Body of pancreas (tissue), 4 donors: ENCODE data around the gene STK39. TPM values are rescaled to one million over a fixed set of nuclear protein-coding genes. Genes with fewer than 3 reads are reported as not detected.

ENCODE experiments used
- ATAC-seq: fragments of 150-250 bp; one replicate; pipeline ENCODE4 v1.9.1; 2016
- DNase-seq, 4 donors: peaks; one replicate each; pipeline ENCODE4 v3.0.0-alpha.2; 2019
- H3K27ac ChIP-seq, 4 donors: fragments of 200-600 bp; sonication (generic); 1 replicate in 3 of 4; 2 replicates in 1 of 4; pipeline versions ENCODE4 v1.5.1 to v1.6.1; 2016 to 2019; ENCODE audit warnings: mild to moderate bottlenecking in 1 of 4, mixed read lengths in 1 of 4, moderate library complexity in 1 of 4
- H3K27me3 ChIP-seq, 2 donors: fragments of 200-600 bp; sonication (generic); one replicate each; pipeline ENCODE4 v1.6.0; 2016; ENCODE audit warnings: mild to moderate bottlenecking in 1 of 2
- H3K36me3 ChIP-seq, 2 donors: fragments of 200-600 bp; sonication (generic); replicated peaks in 1 of 2; 2 replicates each; pipeline ENCODE4 v1.5.1; 2016; ENCODE audit warnings: low read depth in 2 of 2; ENCODE audit not compliant: insufficient read depth in 1 of 2
- H3K4me1 ChIP-seq: fragments of 200-600 bp; sonication (generic); one replicate; pipeline ENCODE4 v1.6.0; 2016
- H3K4me3 ChIP-seq, 2 donors: fragments of 200-600 bp; sonication (generic); 1 replicate in 1 of 2; 2 replicates in 1 of 2; pipeline ENCODE4 v1.5.1; 2016 to 2019
- H3K9me3 ChIP-seq, 3 donors: fragments of 200-600 bp; sonication (generic); 1 replicate in 2 of 3; 2 replicates in 1 of 3; pipeline ENCODE4 v1.5.1; 2016
- POLR2A ChIP-seq, 3 donors: fragments of 450-650 bp; IDR thresholded peaks; one replicate each; pipeline ENCODE4 v1.6.1; 2016; ENCODE audit warnings: antibody characterized with exemption in 3 of 3, mild to moderate bottlenecking in 2 of 3
- WGBS, 2 donors: methylation state at CpG; one replicate each; pipeline ENCODE4 v1.1.5; 2017; 5-methylcytosine and 5-hydroxymethylcytosine counted together
- intact Hi-C: fragments of 100-400 bp; cut with DNase I; formaldehyde crosslinking; loops from one replicate; pipeline ENCODE4 v1.15.1; 2023
- total RNA-seq, 2 donors: library from RNA; depleted of rRNA; stranded (reverse); fragments of >200 nt; gene quantifications; one replicate each; pipeline ENCODE4 v1.1.0, GENCODE V29; 2016
- TF ChIP-seq, protein P1 (sequence below), 7 experiments: fragments of 450-650 bp in 4 of 7; fragments of 200-600 bp in 3 of 7; sonication (generic) in 3 of 7; IDR thresholded peaks; one replicate each; pipeline ENCODE4 v1.5.1; 2016 to 2019; ENCODE audit warnings: antibody characterized with exemption in 7 of 7

The STK39 gene
- total RNA-seq, 2 donors from 2014 or later: 12.9 to 15.8 TPM

DNA sequence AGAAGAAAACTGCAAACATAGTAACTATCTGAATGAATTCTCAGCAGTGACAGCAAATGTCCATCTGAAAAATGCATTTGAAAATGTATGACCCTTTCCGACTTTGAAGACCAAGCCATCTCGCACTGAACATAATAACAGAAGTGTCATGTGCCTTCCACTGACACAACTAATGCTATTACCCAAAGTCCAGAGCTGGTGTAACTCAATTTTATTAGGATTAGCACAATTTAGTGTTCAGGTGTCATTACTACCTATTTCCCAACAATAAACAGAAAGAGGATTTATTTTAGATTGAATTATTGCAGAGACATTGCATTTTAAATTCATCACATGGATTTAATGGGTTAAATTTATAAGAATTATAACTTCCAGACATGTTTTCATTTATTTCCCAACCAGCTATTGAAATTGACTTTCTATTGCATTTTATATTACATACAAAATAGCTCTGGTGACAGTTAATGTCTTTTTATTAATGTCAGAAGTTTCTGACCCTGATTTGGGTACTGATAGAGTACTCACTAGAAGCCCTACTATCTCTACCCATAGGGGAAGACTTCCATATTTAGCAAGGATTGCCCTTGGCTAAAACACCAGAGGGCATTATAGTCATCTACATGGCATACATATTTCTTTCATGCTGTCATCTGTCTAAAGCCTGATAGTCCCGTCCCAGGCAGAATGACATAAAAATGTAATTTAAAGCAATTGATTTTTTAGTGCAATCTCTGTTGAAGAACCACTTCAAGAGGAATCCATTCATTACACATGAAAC lies 7.0 kb upstream of the STK39 start:
- DNase-seq: no peak
- H3K36me3 ChIP-seq: no peaks in the 10 kb centered on the region
- no peak overlapping the region for H3K27ac ChIP-seq
- no peaks in the 10 kb centered on the region for H3K27me3 ChIP-seq
- ATAC-seq: no peak
- no peak overlapping the region for H3K4me3 ChIP-seq
- TF ChIP-seq, protein P1, sequence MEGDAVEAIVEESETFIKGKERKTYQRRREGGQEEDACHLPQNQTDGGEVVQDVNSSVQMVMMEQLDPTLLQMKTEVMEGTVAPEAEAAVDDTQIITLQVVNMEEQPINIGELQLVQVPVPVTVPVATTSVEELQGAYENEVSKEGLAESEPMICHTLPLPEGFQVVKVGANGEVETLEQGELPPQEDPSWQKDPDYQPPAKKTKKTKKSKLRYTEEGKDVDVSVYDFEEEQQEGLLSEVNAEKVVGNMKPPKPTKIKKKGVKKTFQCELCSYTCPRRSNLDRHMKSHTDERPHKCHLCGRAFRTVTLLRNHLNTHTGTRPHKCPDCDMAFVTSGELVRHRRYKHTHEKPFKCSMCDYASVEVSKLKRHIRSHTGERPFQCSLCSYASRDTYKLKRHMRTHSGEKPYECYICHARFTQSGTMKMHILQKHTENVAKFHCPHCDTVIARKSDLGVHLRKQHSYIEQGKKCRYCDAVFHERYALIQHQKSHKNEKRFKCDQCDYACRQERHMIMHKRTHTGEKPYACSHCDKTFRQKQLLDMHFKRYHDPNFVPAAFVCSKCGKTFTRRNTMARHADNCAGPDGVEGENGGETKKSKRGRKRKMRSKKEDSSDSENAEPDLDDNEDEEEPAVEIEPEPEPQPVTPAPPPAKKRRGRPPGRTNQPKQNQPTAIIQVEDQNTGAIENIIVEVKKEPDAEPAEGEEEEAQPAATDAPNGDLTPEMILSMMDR (IDR thresholded peaks at IDR 0.05): no peak
- TF ChIP-seq POLR2A (IDR thresholded peaks at IDR 0.05): no peak
- peaks cover 27% of the 10 kb centered on the region for H3K4me1 ChIP-seq
- 69 to 70% methylated on average over 3 of the region's 3 CpGs for WGBS, 2 donors
- no peaks in the 10 kb centered on the region for H3K9me3 ChIP-seq
- intact Hi-C loops: no loop called here

DNA sequence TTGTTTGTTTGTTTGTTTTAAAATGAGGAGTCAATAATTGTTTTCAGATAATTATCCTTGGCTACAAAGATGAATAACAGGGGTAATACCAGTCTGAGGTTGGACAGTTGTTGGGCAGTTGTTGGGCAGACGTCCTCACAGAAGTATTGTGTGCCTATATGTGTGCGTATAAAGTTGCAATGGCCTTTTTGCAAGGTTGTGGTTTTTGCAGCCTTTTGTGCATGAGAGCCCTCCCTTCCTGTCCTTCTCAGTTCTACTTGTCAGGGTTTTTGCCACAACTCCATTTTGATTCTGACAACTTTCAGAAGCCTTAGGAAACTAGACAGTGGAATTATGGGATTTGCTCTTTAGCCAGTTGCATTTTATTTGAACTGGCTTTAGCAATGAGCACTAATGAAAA lies 6.0 kb upstream of the STK39 start:
- TF ChIP-seq, protein P1 (IDR thresholded peaks at IDR 0.05): no peak
- no peak for TF ChIP-seq POLR2A (IDR thresholded peaks at IDR 0.05)
- 89 to 92% methylated on average over 2 of the region's 2 CpGs for WGBS, 2 donors
- no peak for DNase-seq
- intact Hi-C loops: no loop called here
- no peak overlapping the region for H3K4me3 ChIP-seq
- H3K36me3 ChIP-seq: no peaks in the 10 kb centered on the region
- no peaks in the 10 kb centered on the region for H3K27me3 ChIP-seq
- H3K27ac ChIP-seq: no peak overlapping the region
- no peak for ATAC-seq
- no peaks in the 10 kb centered on the region for H3K9me3 ChIP-seq
- H3K4me1 ChIP-seq: peaks cover 29% of the 10 kb centered on the region

DNA sequence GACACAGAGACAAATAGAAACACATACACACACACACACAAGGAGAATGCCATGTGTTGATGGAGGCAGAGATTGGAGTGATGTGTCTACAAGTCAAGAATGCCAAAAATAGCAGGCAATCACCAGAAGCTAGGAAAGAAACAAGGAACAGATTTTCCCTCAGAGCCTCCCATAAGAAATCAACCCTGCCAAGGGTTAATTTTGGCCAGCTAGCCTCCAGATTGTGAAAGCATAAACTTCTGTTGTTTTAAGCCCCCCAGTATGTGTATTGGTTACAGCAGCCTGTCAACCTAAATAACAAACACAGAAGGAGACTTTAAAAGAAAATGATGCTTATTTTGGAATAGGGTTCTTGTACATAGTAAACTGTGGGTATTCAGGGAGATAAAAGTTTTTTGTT lies 5.6 kb upstream of the STK39 start:
- Histone ChIP-seq H3K4me3 (no peak overlapping the region), H3K9me3 (no peaks in the 10 kb centered on the region), H3K4me1 (peaks cover 33% of the 10 kb centered on the region), H3K36me3 (no peaks in the 10 kb centered on the region), H3K27ac (no peak overlapping the region), H3K27me3 (no peaks in the 10 kb centered on the region)
- intact Hi-C loops: no loop called here
- no peak for TF ChIP-seq POLR2A (IDR thresholded peaks at IDR 0.05)
- TF ChIP-seq, protein P1 (IDR thresholded peaks at IDR 0.05): no peak
- no peak for DNase-seq
- no peak for ATAC-seq

DNA sequence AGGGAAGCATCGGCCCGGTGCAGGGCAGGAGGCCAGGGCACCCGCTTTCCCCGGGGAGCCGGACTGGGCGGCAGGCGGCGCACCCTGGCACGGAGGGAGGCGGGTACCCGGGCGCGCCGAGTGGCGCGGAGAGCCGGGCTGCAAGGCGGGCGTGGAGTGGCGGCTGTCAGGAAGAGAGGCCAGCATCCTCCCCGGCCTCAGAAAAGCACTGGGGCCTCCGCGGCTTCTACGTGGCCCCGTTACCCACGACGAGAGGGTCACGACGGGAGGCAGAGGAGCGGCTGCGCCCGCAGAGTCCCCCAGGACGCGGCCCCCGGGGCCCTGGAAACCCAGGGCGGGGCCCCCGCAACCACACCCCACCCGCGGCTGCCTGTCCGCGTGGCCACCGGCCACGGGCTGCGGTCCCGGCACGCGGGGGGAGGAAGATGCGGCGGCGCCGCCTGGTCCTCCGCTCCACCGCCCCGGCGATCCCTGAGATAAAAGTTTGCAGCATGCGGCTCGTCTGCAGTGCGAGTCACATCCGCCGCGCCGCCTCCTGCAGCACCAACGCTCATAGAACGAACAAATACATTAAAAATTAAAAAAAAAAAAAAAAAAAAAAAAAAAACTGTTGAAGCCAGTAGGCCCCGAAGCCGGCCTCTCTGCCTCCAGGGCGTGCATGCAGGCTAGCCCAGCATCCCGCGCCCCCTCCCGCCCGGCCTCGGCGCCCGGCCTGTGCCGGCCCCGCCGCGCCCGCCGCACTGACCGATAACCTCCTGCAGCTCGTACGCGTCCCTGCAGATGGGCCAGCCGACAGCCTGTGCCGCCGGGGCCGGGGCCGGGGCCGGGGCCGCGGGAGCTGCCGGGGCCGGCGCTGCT lies 683 bp downstream of the STK39 start:
- TF ChIP-seq POLR2A (IDR thresholded peaks at IDR 0.05): peak in 2 of 3 donors; percentile 35 to 43
- TF ChIP-seq, protein P1 (IDR thresholded peaks at IDR 0.05): peak in 6 of 7 experiments; percentile 32 to 68 (median 50)
- intact Hi-C loops: no loop called here

More for the DNA sequence above, 683 bp downstream of the STK39 start:
- Histone ChIP-seq H3K9me3 (no peaks in the 10 kb centered on the region), H3K36me3 (no peaks in the 10 kb centered on the region), H3K27me3 (no peaks in the 10 kb centered on the region), H3K27ac (peak overlapping the region; percentile 78 to 98 (median 94)), H3K4me1 (peaks cover 33% of the 10 kb centered on the region), H3K4me3 (peak overlapping the region; percentile 69 to 92)
- 0 to 1% methylated on average over 36 to 82 of the region's 95 CpGs for WGBS, 2 donors
- ATAC-seq (peak; percentile 68), DNase-seq (peak; percentile 77 to 86 (median 80))
